Cortex of kidney (tissue), 1 donor: Measurements from ENCODE around the gene NINJ2.
"Not testable (repeated sequence)": the region's sequence is repeated elsewhere in the genome, so short reads cannot be mapped to it uniquely, and the experiment has no call there.

Experiments
- DNase-seq: peaks from one replicate; lab custom pipeline; 2025; lab: John Stamatoyannopoulos, UW

Gene NINJ2

DNA sequence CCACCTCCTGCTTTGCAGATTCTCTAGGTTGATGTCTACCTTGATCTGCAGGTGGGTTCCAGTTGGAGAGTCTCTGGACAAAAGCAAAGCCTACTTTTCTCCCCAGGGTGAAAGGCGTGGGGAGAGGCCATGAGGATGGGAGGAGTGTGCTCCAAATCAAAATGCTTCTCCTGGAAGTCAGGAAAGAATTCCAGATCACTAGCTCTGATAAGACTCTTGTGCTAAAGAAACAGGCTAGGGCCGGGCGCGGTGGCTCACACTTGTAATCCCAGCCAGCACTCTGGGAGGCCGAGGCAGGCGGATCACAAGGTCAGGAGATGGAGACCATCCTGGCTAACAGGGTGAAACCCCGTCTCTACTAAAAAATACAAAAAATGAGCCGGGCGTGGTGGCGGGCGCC is 21.9 kb downstream of the NINJ2 start:
- DNase-seq = not testable (repeated sequence)

DNA sequence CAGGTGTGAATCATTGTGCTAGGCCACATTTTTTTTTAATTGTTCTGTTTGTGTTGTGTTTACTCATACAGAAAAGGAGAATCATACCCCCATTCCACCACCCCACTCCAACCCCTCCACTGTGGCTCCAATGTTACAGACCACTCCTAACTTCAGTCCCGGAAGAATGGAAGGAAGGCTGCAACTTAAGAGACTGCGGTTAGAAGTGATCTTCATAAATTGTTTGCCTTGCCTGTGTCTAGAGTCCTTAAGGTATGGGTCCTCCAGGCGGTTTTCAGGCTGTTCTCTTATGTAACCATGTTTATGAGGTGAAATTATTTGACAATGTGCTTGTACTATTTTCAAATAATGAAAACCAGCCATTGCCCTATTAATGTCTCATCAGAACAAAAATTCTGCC is 22.5 kb downstream of the NINJ2 start:
- no peak for DNase-seq

GRCh38 chr12:639988-640387 is 23.3 kb downstream of the NINJ2 start:
- no peak for DNase-seq

- no peak for DNase-seq
Measured at GRCh38 chr12:639566-639965, 23.7 kb downstream of the NINJ2 start.

- no peak for DNase-seq
Measured at GRCh38 chr12:638953-639557, 24.2 kb downstream of the NINJ2 start.

GRCh38 chr12:636632-637031 is 26.6 kb downstream of the NINJ2 start:
- no peak for DNase-seq

GRCh38 chr12:633731-634130 is 29.5 kb downstream of the NINJ2 start:
- DNase-seq = no peak

DNA sequence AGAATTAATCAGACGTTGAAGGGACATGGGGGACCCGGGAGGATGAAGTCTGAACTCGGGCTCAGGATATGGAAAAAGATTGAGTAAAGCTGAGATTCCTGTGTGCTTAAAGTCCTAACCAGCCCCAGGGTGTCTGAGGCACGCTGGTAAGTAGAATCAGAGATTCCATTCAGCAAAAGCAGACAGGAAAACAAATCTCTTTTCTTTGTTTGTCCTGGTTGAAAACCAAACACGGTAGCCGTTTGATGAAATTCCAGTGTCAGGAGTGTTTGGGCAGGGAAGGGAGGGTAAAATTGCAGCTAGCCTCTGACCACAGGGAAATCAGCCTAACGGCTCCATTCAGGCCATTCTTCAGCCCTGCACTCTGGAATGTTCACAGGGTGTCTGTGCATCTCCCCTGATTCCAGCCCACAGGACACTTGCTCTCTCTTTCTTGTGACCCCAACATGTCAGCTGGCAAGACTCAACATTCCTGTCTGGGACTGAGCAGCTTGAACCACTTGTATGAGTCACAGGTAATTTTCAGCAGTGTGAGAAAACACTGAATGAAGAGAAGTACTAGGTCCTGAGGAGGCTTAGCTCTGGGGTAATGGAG is 31.0 kb downstream of the NINJ2 start:
- DNase-seq = no peak

DNA sequence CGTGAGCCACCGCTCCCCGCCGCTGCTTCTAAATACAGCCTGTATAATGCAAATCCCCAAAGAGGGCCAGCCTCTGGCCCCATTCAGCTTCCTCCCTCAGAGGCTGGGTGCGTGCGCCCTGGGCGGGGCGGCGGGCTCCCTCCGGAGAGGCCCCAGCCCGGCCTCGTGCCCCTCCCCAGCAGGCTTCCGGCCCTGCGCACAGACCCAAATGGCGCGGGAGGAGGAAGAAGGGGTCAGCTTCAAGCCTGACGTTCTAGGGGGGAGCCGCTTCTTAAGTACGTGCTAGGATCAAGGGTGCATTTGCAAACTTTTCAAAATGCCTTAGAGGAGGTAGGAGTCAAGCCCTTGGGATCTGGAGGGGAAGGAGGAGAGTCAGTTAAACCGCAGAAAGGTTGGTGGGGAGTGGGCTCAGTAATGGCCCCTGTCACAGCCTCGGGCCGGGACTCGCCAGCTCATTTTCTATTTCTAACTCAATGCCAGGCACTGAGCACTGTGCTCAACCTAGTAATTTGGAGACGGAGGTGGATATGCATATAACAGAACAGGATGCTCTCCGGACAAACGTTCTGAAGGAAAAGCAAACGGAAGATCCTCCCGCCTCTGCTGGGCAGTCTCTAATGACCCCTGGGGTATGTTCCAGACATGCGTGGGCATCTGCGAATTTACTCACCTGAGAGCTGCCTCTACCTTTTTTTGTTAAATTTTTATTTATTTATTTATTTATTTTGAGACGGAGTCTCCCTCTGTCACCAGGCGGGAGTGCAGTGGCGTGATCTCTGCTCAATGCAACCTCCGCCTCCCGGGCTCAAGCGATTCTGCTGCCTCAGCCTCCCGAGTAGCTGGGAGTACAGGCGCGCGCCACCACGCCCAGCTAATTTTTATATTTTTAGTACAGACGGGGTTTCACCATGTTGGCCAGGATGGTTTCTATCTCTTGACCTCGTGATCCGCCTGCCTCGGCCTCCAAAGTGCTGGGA is 32.3 kb downstream of the NINJ2 start:
- DNase-seq = no peak

DNA sequence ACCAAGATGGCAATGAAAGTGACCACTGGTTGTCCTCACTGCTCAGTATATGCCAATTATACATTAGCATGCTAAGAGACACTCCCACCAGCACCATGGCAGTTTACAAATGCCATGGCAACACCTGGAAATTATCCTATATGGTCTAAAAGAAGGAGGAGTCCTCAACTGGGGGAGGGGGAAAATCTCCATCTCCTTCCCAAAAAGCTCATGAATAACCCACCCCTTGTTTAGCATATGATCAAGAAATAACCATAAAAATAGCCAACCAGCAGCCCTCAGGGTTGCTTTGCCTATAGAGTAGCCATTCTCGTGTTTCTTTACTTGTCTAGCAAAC is 34.5 kb downstream of the NINJ2 start:
- DNase-seq = not testable (repeated sequence)

- no peak for DNase-seq
Measured at GRCh38 chr12:627863-628741, 35.1 kb downstream of the NINJ2 start.

GRCh38 chr12:627285-627684 is 36.0 kb downstream of the NINJ2 start:
- no peak for DNase-seq

DNA sequence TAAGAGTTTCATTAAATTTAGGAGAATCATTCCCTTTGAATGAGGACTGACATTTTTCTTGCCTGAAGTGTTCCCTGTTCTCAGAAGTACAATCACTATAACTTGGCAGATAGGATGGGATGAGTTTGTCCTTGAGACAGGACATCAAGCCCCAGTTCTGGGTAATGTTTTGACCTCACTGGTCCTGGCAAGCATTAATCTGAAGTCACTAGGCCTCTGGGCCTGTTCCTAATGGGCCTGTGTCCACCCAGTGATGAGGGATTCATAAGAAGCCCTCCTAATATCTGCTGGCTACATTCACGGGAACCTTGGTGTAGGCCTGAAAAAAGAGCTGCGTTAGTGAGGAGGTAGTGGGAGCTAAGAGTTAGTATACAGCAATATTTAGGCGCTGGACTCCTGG is 37.2 kb downstream of the NINJ2 start:
- DNase-seq = no peak

DNA sequence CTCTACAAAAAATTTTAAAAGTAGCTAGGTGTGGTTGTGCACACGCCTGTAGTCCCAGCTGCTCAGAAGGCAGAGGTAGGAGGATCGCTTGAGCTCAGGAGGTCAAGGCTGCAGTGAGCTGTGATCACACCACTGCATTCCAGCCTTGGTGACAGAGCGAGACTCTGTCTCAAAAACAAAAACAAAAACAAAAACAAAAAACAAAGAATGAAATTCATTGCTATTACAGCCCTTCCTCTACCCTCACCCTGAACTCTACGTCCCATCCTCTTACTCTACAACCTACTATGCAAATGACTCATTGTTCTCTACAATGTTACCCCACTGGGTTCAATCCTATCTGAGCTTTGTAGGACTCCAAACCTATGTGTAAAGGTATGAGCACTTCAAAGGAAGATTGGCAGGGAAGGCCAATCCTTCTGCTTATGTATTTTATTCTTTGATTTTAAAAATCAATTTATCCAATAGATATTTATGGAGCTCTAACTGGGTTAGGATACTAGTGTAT is 39.3 kb downstream of the NINJ2 start:
- DNase-seq = no peak

- no peak for DNase-seq
Measured at GRCh38 chr12:623172-623864, 39.9 kb downstream of the NINJ2 start.

GRCh38 chr12:622416-622815 is 40.8 kb downstream of the NINJ2 start:
- no peak for DNase-seq

DNA sequence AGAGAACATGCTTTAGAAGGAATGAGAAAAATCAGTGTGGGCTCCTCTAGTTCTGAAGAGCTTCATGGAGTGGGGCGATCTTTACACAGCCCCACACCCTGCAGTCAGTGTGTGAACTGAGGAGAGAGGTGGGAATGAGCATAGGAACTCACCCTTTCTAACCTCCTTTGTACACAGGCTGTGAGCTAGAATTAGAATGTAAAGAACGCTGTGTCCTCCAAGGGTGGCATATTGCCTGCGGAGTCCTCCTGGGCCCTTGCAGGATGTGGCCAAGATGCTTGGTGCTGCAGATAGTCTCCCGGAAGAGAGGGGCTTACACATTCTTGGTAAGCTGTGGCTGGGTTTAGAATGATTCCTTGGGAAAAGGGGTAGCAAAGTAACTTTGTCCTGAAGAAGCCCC is 43.9 kb downstream of the NINJ2 start:
- DNase-seq = no peak

- DNase-seq = no peak
Measured at GRCh38 chr12:618605-619004, 44.6 kb downstream of the NINJ2 start.

DNA sequence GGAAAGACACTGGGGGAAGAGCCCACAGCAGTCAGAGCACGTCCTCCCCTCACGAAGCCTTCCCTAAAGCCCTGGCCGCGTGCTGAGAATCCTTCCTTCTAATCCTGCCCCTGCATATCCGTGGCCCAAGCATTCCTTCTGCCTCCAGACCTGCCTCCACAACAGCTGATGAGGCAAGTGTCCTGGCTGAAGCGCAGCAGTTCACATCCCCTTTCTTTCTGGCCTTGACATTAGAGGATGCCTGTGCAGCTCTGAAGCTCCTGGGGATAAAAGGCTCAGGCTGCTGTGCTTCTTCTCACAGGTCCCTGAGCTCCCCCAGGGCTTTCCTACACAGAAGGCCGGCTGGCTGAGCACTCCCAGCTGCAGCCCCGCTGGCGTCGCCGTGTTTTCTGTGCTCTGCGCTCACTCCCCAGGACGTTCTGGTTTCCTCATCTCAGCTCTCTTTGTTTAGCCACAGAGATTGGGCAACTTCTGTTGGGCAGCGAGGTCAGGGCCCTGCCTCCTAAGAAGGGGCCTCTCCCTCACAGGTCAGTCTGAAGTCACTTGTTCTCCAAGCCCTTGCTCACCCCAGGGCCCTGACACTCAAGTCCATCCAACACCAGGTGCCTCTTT is 45.8 kb downstream of the NINJ2 start:
- DNase-seq = no peak

GRCh38 chr12:615620-616019 is 47.6 kb downstream of the NINJ2 start:
- no peak for DNase-seq

DNA sequence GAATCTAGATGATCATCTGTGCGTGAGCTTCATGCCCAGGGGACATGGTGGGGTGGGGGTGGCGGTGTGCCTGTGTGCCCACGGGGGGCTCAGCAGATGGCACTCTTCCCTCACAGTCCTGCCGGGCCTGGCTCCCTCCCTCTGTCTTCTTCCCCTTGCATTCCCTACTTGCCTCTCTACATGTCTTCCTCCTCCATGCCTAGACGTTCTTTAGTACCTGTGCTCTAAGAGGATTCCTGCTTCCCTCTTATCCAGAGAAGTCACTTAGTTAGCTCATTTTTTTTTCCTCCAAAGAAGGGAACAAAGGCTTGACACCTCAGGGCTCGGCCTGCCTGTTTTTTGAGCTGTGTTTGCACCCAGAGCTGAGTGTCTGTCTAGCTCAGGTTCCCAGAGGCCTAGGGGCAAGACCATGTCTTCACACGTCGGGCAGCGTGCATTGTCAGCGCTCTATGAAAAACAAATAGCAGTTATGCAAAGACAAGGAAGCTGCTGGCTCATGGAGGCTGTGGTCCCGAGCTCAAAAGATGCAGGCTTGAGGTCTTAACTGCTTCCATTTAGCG is 48.8 kb downstream of the NINJ2 start:
- DNase-seq = no peak
